Fibroblast of lung (primary cell): ENCODE measurements around the gene WFDC9. TPM values are rescaled to one million over a fixed set of nuclear protein-coding genes. Genes with fewer than 3 reads are reported as not detected.

Source experiments
- DNase-seq, 2 donors: peaks; one replicate each; pipeline versions ENCODE4 v3.0.0 to v3.0.0-alpha.2; 2010; ENCODE audit warnings: low read depth in 2 of 2
- H2AFZ ChIP-seq: 2 replicates; pipeline ENCODE4 v1.5.1; 2012; ENCODE audit warnings: low read length, control low read depth, inconsistent platforms
- H3K27ac ChIP-seq: 2 replicates; pipeline ENCODE4 v1.5.1; 2011; ENCODE audit warnings: low read length, control low read depth; ENCODE audit not compliant: insufficient read depth
- H3K27me3 ChIP-seq: 2 replicates; pipeline ENCODE4 v1.5.1; 2011; ENCODE audit warnings: mild to moderate bottlenecking, low read length; ENCODE audit not compliant: control insufficient read depth, insufficient read depth
- H3K36me3 ChIP-seq: 2 replicates; pipeline ENCODE4 v1.5.1; 2011; ENCODE audit warnings: low read length; ENCODE audit not compliant: control insufficient read depth, insufficient read depth
- H3K4me1 ChIP-seq: 2 replicates; pipeline ENCODE4 v1.5.1; 2011; ENCODE audit warnings: low read length; ENCODE audit not compliant: control insufficient read depth, insufficient read depth; ENCODE audit errors: extremely low read depth
- H3K4me2 ChIP-seq: 2 replicates; pipeline ENCODE4 v1.5.1; 2011; ENCODE audit warnings: low read length, control low read depth; ENCODE audit not compliant: insufficient read depth; ENCODE audit errors: extremely low read depth
- H3K4me3 ChIP-seq, 4 experiments: fragments of 200-600 bp in 1 of 4; sonication (generic) in 1 of 4; replicated peaks in 1 of 4; 2 replicates each; pipeline ENCODE4 v1.5.1; 2011 to 2016; ENCODE audit warnings: low read length in 4 of 4, low read depth in 3 of 4, mild to moderate bottlenecking in 3 of 4, control low read depth in 2 of 4, inconsistent platforms in 1 of 4, mixed read lengths in 1 of 4; ENCODE audit not compliant: insufficient read depth in 1 of 4; ENCODE audit errors: control extremely low read depth in 1 of 4
- H3K79me2 ChIP-seq: 2 replicates; pipeline ENCODE4 v1.5.1; 2012; ENCODE audit warnings: mild to moderate bottlenecking, low read length, inconsistent platforms; ENCODE audit not compliant: control insufficient read depth, insufficient read depth
- H3K9ac ChIP-seq: 2 replicates; pipeline ENCODE4 v1.5.1; 2011; ENCODE audit warnings: mild to moderate bottlenecking, low read length, control low read depth; ENCODE audit not compliant: insufficient read depth
- H3K9me3 ChIP-seq: 2 replicates; pipeline ENCODE4 v1.5.1; 2012; ENCODE audit warnings: low read depth, low read length; ENCODE audit not compliant: control insufficient read depth, insufficient read depth
- H4K20me1 ChIP-seq: 2 replicates; pipeline ENCODE4 v1.5.1; 2011; ENCODE audit warnings: low read length; ENCODE audit not compliant: control insufficient read depth, insufficient read depth; ENCODE audit errors: extremely low read depth
- EZH2 ChIP-seq: IDR thresholded peaks from 2 replicates; pipeline ENCODE4 v1.5.1; 2012; ENCODE audit warnings: low read length, control low read depth, mild to moderate bottlenecking; ENCODE audit errors: missing control alignments
- polyA plus RNA-seq, 2 donors: library from polyadenylated mRNA; depleted of rRNA in 1 of 2; stranded (reverse) in 1 of 2; unstranded in 1 of 2; fragments of >200 nt; gene quantifications; 2 replicates each; pipeline ENCODE4 v1.2.1, GENCODE V29; 2011 to 2012; ENCODE audit warnings: missing spikeins in 1 of 2
- total RNA-seq: library from RNA; depleted of rRNA; stranded (reverse); fragments of >200 nt; gene quantifications from 2 replicates; pipeline ENCODE4 v1.2.1, GENCODE V29; 2014
- TF ChIP-seq, protein P1 (sequence below), 2 donors: IDR thresholded peaks in 1 of 2; conservative IDR thresholded peaks in 1 of 2; 1 replicate in 1 of 2; 2 replicates in 1 of 2; pipeline ENCODE4 v1.5.1; 2011 to 2012; ENCODE audit warnings: low read length in 2 of 2, control low read depth in 1 of 2, inconsistent platforms in 1 of 2, low read depth in 1 of 2, mild to moderate bottlenecking in 1 of 2

WFDC9 gene
- total and polyA plus RNA-seq, 2 donors (not counting 1 experiment from before 2014, with no cell fraction given) = not detected

- H3K79me2 ChIP-seq = no peaks in the 10 kb centered on the region
- DNase-seq = peak; percentile 47
- H3K4me2 ChIP-seq = no peak within 1 kb of the TSS
- H3K4me1 ChIP-seq = no peaks in the 10 kb centered on the region
- TF ChIP-seq, protein P1, sequence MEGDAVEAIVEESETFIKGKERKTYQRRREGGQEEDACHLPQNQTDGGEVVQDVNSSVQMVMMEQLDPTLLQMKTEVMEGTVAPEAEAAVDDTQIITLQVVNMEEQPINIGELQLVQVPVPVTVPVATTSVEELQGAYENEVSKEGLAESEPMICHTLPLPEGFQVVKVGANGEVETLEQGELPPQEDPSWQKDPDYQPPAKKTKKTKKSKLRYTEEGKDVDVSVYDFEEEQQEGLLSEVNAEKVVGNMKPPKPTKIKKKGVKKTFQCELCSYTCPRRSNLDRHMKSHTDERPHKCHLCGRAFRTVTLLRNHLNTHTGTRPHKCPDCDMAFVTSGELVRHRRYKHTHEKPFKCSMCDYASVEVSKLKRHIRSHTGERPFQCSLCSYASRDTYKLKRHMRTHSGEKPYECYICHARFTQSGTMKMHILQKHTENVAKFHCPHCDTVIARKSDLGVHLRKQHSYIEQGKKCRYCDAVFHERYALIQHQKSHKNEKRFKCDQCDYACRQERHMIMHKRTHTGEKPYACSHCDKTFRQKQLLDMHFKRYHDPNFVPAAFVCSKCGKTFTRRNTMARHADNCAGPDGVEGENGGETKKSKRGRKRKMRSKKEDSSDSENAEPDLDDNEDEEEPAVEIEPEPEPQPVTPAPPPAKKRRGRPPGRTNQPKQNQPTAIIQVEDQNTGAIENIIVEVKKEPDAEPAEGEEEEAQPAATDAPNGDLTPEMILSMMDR (conservative IDR thresholded peaks at IDR 0.05 in 1 of 2, IDR thresholded peaks at IDR 0.05 in 1 of 2; ENCODE audit: low read depth in 1 of 2, low read length in 2 of 2) = peak; percentile 82 to 85
- no peak for TF ChIP-seq EZH2
- no peak within 1 kb of the TSS for H3K9ac ChIP-seq
- no peak within 1 kb of the TSS for H3K27ac ChIP-seq
- H3K4me3 ChIP-seq = no peak within 1 kb of the TSS
- no peak within 1 kb of the TSS for H2AFZ ChIP-seq
- H3K36me3 ChIP-seq = no peaks in the 10 kb centered on the region
- H4K20me1 ChIP-seq = no peaks in the 10 kb centered on the region
- H3K9me3 ChIP-seq = no peaks in the 10 kb centered on the region
- H3K27me3 ChIP-seq = no peaks in the 10 kb centered on the region
Observed at GRCh38 chr20:45629496-45630100, 1.5 kb downstream of the WFDC9 start, which contains the start of gene WFDC10A. WFDC10A (plus strand) TSS chr20:45629739; CDS start chr20:45629814, 75 bp downstream.

GRCh38 chr20:45626540-45626939, 4.5 kb downstream of the WFDC9 start:
- TF ChIP-seq, protein P1 (conservative IDR thresholded peaks at IDR 0.05 in 1 of 2, IDR thresholded peaks at IDR 0.05 in 1 of 2; ENCODE audit: low read depth in 1 of 2, low read length in 2 of 2) = no peak
- TF ChIP-seq EZH2 = no peak
- Histone ChIP-seq H2AFZ (no peak overlapping the region), H4K20me1 (no peaks in the 10 kb centered on the region), H3K36me3 (no peaks in the 10 kb centered on the region), H3K79me2 (no peaks in the 10 kb centered on the region), H3K9ac (no peak overlapping the region), H3K27me3 (no peaks in the 10 kb centered on the region), H3K4me3 (no peak overlapping the region), H3K9me3 (no peaks in the 10 kb centered on the region), H3K4me1 (no peaks in the 10 kb centered on the region), H3K4me2 (no peak overlapping the region), H3K27ac (no peak overlapping the region)
- DNase-seq = no peak

- Histone ChIP-seq H3K36me3 (no peaks in the 10 kb centered on the region), H3K79me2 (no peaks in the 10 kb centered on the region), H3K9me3 (no peaks in the 10 kb centered on the region), H4K20me1 (no peaks in the 10 kb centered on the region), H3K4me3 (no peak overlapping the region), H2AFZ (no peak overlapping the region), H3K27me3 (no peaks in the 10 kb centered on the region), H3K27ac (no peak overlapping the region), H3K4me2 (no peak overlapping the region), H3K9ac (no peak overlapping the region), H3K4me1 (no peaks in the 10 kb centered on the region)
- DNase-seq = no peak
- TF ChIP-seq, protein P1 (conservative IDR thresholded peaks at IDR 0.05 in 1 of 2, IDR thresholded peaks at IDR 0.05 in 1 of 2; ENCODE audit: low read depth in 1 of 2, low read length in 2 of 2) = no peak
- no peak for TF ChIP-seq EZH2
Observed at GRCh38 chr20:45621593-45621992, 9.5 kb downstream of the WFDC9 start.
